ENCODE data around the gene COX20.

GRCh38 chr1:244837597-244838258 is 2.3 kb downstream of the COX20 start:
- TF ChIP-seq POLR2A (IDR thresholded peaks at IDR 0.05; ENCODE audit: low read length) (no peak), GATA1 (IDR thresholded peaks at IDR 0.05; ENCODE audit: low read depth, low read length) (no peak)
